HK-2 (cell line): ENCODE results near the gene NBPF11.
"Not testable (repeated sequence)": the region's sequence is repeated elsewhere in the genome, so short reads cannot be mapped to it uniquely, and the experiment has no call there.

Experiments used
- DNase-seq: peaks from one replicate; pipeline ENCODE4 v3.0.0-alpha.2; 2018; ENCODE audit not compliant: unreplicated experiment

NBPF11 gene

DNA sequence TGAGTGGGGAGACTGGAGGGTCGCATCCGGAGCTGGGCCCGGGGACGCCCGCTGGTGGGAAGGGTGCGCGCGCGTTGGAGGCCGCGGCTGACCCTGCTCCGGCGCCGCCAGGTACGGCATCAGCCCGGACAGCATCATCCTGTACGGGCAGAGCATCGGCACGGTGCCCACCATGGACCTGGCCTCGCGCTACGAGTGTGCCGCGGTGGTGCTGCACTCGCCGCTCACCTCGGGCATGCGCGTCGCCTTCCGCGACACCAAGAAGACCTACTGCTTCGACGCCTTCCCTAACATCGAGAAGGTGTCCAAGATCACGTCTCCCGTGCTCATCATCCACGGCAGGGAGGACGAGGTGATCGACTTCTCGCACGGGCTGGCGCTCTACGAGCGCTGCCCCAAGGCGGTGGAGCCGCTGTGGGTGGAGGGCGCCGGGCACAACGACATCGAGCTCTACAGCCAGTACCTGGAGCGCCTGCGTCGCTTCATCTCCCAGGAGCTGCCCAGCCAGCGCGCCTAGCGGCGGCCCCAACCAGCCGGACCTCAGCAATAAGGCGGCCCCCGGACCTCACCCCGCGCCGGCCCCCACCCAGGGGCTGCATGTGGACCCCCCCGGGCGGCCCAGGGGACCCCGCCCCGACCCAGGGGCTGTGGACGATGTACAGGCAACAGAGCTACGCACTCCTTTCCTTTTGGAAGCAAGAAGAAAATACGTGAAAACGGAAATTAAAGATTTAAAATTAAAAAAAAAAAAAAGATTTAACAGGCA is 2.8 kb downstream of the NBPF11 start:
- DNase-seq = not testable (repeated sequence)

DNA sequence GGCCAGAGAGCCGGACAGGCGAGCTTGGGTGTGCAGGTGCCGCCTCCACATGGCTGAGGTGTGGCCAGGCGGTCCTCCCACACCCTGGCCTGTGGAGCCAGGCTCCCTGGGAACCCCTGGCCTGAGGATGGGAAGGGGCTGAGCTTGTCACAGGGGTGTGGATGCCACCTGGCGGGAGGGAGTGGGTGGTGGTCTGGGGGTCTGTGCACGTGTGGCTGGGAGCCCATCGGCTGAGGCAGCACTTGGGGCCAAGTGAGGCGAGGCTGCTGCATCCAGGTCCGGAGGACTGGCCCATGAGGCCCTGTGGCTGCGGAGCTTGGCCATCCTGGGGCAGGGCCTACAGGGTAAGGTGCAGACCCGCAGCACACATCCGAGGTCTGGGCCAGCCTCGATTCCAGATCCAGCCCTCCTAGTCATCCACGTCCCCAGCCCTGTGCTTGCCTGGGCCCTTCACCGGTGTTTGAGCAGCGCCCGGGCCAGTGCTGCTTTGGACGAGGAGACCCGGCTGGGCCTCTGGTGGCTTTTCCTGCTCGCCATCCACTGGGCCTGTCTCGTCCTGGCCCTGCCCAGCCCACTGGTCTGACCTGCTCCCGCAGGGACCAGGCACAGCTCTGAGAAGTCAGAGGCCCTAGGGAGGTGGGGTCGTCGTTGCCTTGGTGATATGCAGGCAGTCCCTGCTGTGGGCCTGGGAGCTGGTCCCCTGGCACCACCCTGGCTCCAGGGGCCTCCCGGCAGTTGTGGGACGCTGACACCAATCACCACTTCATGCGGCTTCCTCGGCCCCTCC is 4.8 kb downstream of the NBPF11 start:
- DNase-seq = not testable (repeated sequence)

DNA sequence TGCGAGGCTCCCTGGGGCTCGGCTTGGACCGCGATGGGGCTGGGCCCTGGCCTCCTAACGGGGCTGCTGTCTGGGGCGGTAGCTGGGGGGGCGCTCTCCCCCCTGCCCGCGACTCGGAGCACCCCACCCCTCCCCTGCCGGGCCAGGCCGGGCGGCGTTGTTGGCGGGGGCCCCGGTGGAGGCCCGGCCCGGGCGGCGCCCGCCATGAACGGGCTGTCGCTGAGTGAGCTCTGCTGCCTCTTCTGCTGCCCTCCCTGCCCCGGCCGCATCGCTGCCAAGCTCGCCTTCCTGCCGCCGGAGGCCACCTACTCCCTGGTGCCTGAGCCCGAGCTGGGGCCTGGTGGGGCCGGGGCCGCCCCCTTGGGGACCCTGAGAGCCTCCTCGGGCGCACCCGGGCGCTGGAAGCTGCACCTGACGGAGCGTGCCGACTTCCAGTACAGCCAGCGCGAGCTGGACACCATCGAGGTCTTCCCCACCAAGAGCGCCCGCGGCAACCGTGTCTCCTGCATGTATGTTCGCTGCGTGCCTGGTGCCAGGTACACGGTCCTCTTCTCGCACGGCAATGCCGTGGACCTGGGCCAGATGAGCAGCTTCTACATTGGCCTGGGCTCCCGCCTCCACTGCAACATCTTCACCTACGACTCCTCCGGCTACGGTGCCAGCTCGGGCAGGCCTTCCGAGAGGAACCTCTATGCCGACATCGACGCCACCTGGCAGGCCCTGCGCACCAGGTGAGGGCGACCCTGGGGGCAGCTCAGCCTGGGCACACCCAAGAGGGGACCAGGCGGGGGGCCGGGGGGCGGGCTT is 5.7 kb downstream of the NBPF11 start:
- not testable (repeated sequence) for DNase-seq

DNA sequence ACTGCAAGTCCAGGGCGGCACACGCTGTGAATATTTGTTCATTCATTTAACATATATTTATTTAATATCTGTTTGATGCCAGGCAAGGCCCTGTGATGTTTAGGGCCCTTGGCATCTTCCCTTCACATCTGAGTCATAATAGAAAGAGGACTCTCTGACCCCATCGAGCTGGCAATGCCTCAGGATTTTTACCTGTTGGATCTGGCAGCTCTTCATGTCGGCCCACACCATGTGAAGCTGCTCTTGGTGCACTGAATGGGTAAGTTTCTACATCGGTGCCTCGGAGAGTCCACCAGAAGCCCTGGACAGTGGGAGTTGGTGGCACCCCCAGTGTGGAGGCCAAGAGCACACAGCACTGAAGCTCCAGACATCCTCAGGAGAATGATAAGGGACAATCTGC is 8.9 kb downstream of the NBPF11 start:
- DNase-seq = not testable (repeated sequence)

DNA sequence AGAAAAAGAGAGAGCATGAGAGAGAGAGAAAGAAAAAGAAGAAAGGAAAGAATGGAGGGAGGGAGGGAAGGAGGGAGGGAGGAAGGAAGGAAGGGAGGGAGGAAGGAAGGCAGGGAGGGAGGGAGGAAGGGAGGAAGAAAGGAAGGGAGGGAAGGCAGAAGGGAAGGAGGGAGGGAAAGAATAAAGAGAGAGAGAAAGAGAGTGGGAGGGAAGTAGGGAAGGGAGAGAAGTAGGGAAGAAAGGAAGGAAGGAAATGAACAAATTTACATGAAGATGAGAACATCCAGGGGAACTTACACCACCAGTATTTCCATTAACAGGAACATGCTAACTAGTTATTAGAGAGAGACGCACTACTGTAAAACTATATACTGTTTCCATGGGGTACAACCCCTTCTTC is 10.1 kb downstream of the NBPF11 start:
- DNase-seq = not testable (repeated sequence)

DNA sequence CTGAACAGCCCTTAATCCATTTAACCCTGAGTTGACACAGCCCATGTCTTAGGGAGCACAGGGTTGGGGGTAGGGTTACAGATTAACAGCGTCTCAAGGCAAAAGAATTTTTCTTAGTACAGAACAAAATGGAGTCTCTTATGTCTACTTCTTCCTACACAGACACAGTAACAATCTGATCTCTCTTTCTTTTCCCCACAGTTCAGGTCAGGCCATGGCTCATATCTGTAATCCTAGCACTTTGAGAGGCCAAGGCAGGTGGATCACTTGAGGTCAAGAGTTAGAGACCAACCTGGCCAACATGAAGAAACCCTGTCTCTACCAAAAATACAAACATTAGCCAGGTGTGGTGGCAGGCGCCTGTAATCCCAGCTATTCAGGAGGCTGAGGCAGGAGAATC is 13.5 kb downstream of the NBPF11 start:
- not testable (repeated sequence) for DNase-seq

DNA sequence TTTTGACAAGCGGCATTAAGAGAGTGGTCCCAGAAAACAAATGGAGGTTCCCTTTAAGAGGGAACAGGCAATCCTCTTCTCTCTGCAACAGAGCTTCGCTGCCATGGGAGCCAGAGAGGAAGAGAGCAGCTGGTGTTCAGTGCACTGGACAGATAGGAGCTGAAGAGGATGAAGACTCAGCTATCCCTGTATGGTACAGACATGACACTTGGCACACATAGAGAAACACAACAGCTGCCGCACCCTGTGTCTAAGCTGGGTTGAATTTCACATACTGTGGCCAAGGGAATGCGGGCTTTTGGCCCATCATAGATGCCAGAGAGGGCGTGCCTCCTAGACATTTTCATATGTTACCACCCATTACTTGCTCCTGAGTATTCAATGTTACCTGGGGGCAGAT is 29.7 kb downstream of the NBPF11 start:
- not testable (repeated sequence) for DNase-seq

DNA sequence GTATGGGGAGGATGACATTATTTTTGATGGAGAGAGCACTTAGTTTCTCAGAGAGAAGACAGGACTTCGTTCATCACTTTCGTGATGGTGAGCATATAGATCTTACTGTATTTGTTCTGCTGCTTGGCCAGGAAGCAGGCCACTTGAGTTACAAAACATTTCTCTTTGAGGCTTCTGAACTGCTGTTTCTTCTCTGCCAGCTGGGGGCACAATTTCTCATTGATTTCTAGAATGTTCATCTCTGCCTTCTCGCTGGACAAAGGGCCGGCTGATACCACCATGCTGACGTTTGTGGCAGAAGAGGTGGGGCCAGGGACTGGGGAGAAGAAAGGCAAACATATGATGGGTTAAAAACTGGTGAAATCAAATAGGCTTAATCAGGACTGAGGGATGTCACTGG is 31.7 kb downstream of the NBPF11 start:
- DNase-seq = not testable (repeated sequence)

DNA sequence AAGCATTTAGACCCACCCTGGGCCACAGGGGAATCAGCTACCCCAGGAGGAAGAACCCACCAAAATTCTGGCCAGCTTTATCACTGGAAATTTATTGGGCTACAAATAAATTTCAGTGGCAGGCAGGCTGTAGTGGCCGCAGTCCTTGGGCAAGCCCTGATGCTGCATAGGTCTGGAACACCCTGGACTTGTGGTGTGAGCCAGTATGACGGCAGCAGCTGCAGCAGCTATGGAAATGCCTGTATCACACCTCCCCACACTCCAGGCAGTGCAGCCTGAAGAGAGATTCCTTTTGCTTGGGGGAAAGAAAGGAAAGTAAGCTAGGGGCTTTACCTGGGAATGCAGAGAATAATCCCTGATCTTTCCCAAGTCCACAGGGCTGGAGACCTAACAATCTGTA is 56.3 kb downstream of the NBPF11 start:
- not testable (repeated sequence) for DNase-seq

DNA sequence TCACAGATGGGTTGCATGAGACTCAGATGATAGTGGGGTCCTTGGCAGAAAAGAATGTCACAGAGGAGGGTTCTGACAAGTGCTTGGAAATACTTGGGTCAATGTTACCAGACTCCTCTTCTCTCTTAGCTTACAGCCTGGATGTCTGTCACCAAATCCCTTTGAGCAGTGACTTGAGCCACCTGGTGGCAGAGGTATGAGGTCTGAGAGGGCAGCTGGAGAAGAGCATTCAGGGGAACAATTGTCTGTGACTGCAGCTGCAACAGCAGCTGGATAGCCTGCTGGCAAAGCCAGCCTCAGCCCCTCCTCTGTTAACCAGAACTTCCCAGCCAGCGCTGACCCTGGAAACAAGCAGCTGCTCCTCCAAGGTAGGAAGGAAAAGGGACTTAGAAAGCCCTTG is 65.9 kb downstream of the NBPF11 start:
- not testable (repeated sequence) for DNase-seq

DNA sequence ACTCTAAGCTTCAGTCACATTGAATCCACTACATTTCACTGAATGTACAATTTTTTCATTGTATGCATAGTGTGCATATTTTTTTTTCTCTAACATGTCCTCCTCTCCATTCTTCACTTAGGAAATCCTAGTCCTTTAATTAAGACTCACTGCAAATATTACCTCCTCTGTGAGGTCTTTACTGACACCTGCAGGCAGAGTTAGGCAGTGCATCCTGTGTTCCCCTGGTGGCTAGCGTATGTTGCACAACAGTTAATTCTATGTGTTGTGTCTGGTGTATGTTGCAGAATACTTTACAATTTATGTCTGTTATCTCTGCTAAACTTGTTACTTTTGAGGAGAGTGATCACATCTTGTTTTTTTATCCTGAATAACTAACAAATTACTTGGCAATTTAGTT is 70.9 kb downstream of the NBPF11 start:
- DNase-seq = not testable (repeated sequence)

DNA sequence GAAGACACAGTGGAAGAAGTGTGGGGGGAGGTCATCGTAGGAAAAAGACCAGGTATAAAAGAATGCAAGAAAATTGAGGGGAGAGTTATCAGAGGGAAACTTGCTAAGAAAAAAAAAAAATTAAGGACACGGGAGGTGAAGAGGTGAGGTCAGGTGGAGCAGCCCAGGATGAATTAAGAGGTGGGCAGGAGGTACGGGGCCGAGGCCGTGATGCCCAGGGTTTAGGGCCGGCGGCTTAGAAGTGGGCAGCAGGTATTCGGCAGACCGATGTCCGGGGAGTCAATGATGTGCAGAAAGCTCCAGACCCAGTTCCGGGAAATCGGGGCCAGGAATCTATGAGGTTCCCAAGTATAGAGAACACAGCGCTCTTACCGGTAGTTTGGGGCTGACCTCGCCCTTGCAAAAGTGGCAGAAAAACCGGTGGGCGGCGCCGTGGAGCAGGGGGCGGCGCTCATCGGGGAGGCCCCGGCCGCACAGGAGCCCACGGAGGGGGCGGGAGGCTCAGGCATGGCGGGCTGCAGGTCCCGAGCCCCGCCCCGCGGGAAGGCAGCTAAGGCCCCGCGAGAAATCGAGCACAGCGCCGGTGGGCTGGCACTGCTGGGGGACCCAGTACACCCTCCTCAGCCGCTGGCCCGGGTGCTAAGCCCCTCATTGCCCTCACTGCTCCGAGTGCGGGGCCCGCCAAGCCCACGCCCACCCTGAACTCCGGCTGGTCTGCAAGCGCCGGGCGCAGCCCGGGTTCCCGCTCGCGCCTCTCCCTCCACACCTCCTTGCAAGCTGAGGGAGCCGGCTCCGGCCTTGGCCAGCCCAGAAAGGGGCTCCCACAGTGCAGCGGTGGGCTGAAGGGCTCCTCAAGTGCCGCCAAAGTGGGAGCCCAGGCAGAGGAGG is 73.2 kb downstream of the NBPF11 start:
- DNase-seq = not testable (repeated sequence)

DNA sequence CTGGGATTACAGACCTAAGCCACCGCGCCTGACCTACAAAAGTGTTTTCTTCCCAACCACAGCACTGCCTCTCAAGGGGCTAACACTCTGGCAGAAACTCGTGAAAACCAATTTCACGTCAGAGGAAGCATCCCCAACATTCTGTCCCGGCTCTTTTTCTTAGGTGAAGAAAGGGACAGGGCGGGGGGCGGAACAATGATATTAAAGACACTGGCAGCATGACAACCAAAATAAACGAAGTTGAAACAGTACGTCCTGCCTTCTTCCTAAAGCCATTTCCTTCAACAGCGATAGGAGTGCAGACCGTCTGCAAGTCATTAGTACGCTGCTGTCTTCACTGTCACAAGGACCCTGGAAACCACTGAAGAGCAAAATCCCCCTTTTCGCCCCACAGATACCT is 74.0 kb downstream of the NBPF11 start:
- not testable (repeated sequence) for DNase-seq

DNA sequence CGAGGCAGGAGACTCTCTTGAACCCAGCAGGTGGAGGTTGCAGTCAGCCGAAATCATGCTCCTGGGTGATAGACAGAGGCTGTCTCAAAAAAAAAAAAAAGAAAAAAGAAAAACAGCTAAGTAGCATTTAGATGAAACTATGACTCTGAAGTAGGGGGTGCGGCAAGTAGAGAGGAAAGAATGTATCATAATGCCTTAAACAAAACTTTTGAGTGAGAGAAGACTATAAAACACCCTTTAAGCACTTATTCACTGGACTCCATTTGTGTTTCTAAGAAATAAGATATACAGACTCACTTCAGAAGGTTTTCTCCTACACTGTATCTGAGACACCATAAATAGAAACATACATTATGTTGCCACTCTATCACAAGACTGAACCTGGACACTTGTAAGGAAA is 74.6 kb downstream of the NBPF11 start:
- not testable (repeated sequence) for DNase-seq

DNA sequence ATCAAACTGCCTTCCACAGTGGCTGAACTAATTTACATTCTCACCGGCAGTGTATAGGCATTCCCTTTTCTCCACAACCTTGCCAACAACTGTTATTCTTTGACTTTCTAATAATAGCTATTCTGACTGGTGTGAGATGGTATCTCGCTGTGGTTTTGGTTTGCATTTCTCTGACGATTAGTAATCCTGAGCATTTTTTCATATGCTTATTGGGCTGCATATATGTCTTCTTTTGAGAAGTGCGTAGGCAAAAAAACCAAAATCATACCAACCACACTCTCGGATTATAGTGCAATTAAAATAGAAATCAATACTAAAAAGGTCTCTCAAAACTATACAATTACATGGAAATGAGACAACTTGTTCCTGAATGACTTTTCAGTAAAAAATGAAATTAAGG is 78.7 kb downstream of the NBPF11 start:
- DNase-seq = not testable (repeated sequence)

DNA sequence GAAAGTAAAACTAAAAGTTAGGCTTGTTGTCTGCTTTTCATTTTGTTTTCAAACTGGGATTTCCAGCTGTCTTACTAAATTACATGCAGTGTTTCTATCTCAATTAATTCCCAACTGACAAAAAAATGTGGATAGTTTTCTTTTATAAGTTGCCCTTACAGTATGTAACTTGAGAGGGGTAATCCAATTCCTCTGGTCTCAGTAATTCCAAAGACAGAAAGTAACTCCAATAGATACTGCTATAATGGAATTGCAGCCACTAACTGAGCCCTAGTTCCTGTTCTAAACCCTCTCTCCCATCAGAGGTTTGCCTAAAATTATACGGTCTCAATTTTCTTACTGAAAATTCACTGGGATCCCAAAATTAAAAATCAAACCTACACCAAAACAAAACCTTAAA is 83.5 kb downstream of the NBPF11 start:
- not testable (repeated sequence) for DNase-seq

DNA sequence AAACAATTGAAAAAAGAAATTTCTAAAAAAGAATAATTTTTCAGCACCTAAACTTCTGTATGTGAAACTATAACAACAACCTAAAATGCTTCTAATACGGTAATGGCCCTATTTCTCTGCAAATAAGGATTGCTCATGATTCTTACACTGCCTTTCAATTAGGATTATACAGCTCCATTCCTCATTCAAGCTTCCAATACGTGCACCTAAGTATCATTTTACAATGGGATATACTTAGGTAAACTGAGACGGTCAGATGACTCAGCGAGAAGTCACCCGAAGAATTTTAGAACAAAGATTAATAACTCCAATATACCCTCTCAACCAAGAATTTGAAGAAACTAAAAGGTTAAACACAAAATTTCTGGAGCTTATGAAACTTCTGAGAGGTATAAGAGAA is 83.9 kb downstream of the NBPF11 start:
- DNase-seq = not testable (repeated sequence)

DNA sequence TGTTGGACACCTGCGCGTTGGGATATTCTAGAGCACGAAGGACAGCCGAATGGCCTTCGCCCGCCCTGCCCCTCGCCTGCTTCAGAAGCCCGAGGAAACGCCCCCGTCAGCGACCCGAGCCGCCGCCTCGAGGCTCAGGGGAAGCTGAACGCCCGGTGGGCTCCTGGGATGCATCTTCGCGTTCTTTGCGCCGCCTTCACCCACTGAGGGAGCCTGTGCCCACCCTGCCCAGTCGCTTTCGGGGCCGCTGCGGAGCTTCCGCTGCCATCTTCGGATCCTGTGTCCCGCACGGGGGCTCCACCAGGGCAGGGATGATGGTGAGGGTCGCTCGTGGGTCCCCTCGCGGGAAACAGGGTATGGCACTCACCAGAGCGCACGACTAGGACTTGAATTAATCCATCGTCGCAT is 91.8 kb downstream of the NBPF11 start:
- DNase-seq = not testable (repeated sequence)

DNA sequence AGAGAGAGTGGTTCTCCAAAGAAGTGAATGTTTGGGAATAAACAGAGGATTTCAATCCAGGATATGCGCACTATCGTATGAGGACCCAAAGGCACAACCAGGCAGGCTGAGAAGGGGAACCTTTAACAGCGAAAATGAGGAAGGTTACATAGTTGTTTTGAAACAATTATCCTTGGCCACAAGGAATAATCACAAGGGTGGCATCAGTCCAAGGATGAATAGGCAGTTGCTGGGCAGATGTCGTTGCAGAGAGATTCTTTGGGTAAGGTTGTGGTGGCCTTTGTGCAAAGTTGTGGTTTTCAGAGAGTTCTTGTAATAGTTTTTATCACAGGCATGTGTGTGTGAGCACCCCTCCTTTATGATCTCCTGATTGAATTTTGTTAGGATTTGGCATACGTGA is 94.7 kb downstream of the NBPF11 start:
- DNase-seq = not testable (repeated sequence)
